ENCODE measurements around the gene GSTM1.

The GSTM1 gene

GRCh38 chr1:109716570-109717090 is 29.0 kb downstream of the GSTM1 start:
- no peak overlapping the region for H3K27ac ChIP-seq (ENCODE audit: low read depth, low read length)
- no peaks in the 10 kb centered on the region for H3K9me2 ChIP-seq (replicated peaks; ENCODE audit: control insufficient read depth, low read length)
- H4K20me1 ChIP-seq (ENCODE audit: control insufficient read depth, insufficient read depth, low read depth, low read length): no peaks in the 10 kb centered on the region
- peaks cover 6% of the 10 kb centered on the region; the same call in 1 of the 2 replicates for H3K27me3 ChIP-seq (ENCODE audit: control insufficient read depth, low read length)
- H3K9me3 ChIP-seq (ENCODE audit: control insufficient read depth, insufficient read depth, low read length): no peaks in the 10 kb centered on the region
- no peaks in the 10 kb centered on the region for H3F3A ChIP-seq (ENCODE audit: control insufficient read depth, insufficient read depth)
- no peaks in the 10 kb centered on the region for H3K4me1 ChIP-seq (ENCODE audit: control insufficient read depth, low read length)
- no peaks in the 10 kb centered on the region for H3K79me2 ChIP-seq (ENCODE audit: control insufficient read depth, low read length)
- no peak overlapping the region for H3K4me2 ChIP-seq (ENCODE audit: low read length)
- no peak overlapping the region for H3K4me3 ChIP-seq (ENCODE audit: low read length)
- H3K36me3 ChIP-seq (ENCODE audit: control insufficient read depth, low read length): no peaks in the 10 kb centered on the region
- TF ChIP-seq EZH2phosphoT487 (IDR thresholded peaks at IDR 0.05; ENCODE audit: borderline replicate concordance, low read length) (no peak), CTCF (IDR thresholded peaks at IDR 0.05; ENCODE audit: low read depth, low read length, poor library complexity, severe bottlenecking) (no peak)

GRCh38 chr1:109717729-109718128 is 30.1 kb downstream of the GSTM1 start:
- no peaks in the 10 kb centered on the region for H3K9me3 ChIP-seq (ENCODE audit: control insufficient read depth, insufficient read depth, low read length)
- H3K4me3 ChIP-seq (ENCODE audit: low read length): no peak overlapping the region
- no peaks in the 10 kb centered on the region for H3F3A ChIP-seq (ENCODE audit: control insufficient read depth, insufficient read depth)
- no peaks in the 10 kb centered on the region for H3K36me3 ChIP-seq (ENCODE audit: control insufficient read depth, low read length)
- H4K20me1 ChIP-seq (ENCODE audit: control insufficient read depth, insufficient read depth, low read depth, low read length): no peaks in the 10 kb centered on the region
- no peak overlapping the region for H3K27ac ChIP-seq (ENCODE audit: low read depth, low read length)
- no peak overlapping the region for H3K4me2 ChIP-seq (ENCODE audit: low read length)
- H3K4me1 ChIP-seq (ENCODE audit: control insufficient read depth, low read length): no peaks in the 10 kb centered on the region
- no peaks in the 10 kb centered on the region for H3K79me2 ChIP-seq (ENCODE audit: control insufficient read depth, low read length)
- no peak for TF ChIP-seq EZH2phosphoT487 (IDR thresholded peaks at IDR 0.05; ENCODE audit: borderline replicate concordance, low read length)
- no peak for TF ChIP-seq CTCF (IDR thresholded peaks at IDR 0.05; ENCODE audit: low read depth, low read length, poor library complexity, severe bottlenecking)
- peaks cover 6% of the 10 kb centered on the region; the same call in 1 of the 2 replicates for H3K27me3 ChIP-seq (ENCODE audit: control insufficient read depth, low read length)
- no peaks in the 10 kb centered on the region for H3K9me2 ChIP-seq (replicated peaks; ENCODE audit: control insufficient read depth, low read length)

GRCh38 chr1:109718495-109718894 is 30.9 kb downstream of the GSTM1 start:
- no peaks in the 10 kb centered on the region for H3K4me1 ChIP-seq (ENCODE audit: control insufficient read depth, low read length)

More at GRCh38 chr1:109718495-109718894, 30.9 kb downstream of the GSTM1 start:
- Histone ChIP-seq H4K20me1 (ENCODE audit: control insufficient read depth, insufficient read depth, low read depth, low read length) (no peaks in the 10 kb centered on the region), H3K79me2 (ENCODE audit: control insufficient read depth, low read length) (no peaks in the 10 kb centered on the region), H3K4me2 (ENCODE audit: low read length) (no peak overlapping the region), H3F3A (ENCODE audit: control insufficient read depth, insufficient read depth) (no peaks in the 10 kb centered on the region), H3K9me3 (ENCODE audit: control insufficient read depth, insufficient read depth, low read length) (no peaks in the 10 kb centered on the region), H3K36me3 (ENCODE audit: control insufficient read depth, low read length) (no peaks in the 10 kb centered on the region), H3K4me3 (ENCODE audit: low read length) (no peak overlapping the region), H3K27ac (ENCODE audit: low read depth, low read length) (no peak overlapping the region), H3K27me3 (ENCODE audit: control insufficient read depth, low read length) (peaks cover 6% of the 10 kb centered on the region; the same call in 1 of the 2 replicates), H3K9me2 (replicated peaks; ENCODE audit: control insufficient read depth, low read length) (no peaks in the 10 kb centered on the region)
- TF ChIP-seq CTCF (IDR thresholded peaks at IDR 0.05; ENCODE audit: low read depth, low read length, poor library complexity, severe bottlenecking) (no peak), EZH2phosphoT487 (IDR thresholded peaks at IDR 0.05; ENCODE audit: borderline replicate concordance, low read length) (no peak)
